Sigmoid colon (tissue), 4 donors: ENCODE data around the gene RARA.

Experiments
- POLR2A ChIP-seq, 2 donors: fragments of 450-650 bp; IDR thresholded peaks; one replicate each; pipeline ENCODE4 v1.6.1; 2016; ENCODE audit warnings: antibody characterized with exemption in 2 of 2, mild to moderate bottlenecking in 2 of 2, moderate library complexity in 2 of 2
- POLR2AphosphoS5 ChIP-seq, 4 donors: sonication (generic); formaldehyde crosslinking; IDR thresholded peaks; one replicate each; pipeline ENCODE4 v1.6.1; 2017; ENCODE audit warnings: antibody characterized with exemption in 4 of 4
- TF ChIP-seq, protein P1 (sequence below), 4 experiments: fragments of 450-650 bp in 3 of 4; fragments of 200-600 bp in 1 of 4; IDR thresholded peaks; one replicate each; pipeline ENCODE4 v1.5.1; 2016 to 2019; ENCODE audit warnings: antibody characterized with exemption in 4 of 4, mild to moderate bottlenecking in 3 of 4, moderate library complexity in 2 of 4

GRCh38 chr17:40317880-40318829 lies 9.2 kb downstream of the RARA start:
- TF ChIP-seq, protein P1, sequence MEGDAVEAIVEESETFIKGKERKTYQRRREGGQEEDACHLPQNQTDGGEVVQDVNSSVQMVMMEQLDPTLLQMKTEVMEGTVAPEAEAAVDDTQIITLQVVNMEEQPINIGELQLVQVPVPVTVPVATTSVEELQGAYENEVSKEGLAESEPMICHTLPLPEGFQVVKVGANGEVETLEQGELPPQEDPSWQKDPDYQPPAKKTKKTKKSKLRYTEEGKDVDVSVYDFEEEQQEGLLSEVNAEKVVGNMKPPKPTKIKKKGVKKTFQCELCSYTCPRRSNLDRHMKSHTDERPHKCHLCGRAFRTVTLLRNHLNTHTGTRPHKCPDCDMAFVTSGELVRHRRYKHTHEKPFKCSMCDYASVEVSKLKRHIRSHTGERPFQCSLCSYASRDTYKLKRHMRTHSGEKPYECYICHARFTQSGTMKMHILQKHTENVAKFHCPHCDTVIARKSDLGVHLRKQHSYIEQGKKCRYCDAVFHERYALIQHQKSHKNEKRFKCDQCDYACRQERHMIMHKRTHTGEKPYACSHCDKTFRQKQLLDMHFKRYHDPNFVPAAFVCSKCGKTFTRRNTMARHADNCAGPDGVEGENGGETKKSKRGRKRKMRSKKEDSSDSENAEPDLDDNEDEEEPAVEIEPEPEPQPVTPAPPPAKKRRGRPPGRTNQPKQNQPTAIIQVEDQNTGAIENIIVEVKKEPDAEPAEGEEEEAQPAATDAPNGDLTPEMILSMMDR (IDR thresholded peaks at IDR 0.05): no peak
- peak; percentile 90 to 96 (median 94) for TF ChIP-seq POLR2AphosphoS5 (IDR thresholded peaks at IDR 0.05)
- TF ChIP-seq POLR2A (IDR thresholded peaks at IDR 0.05): peak; percentile 60 to 72
